Thyroid gland (tissue), 4 donors: ENCODE data around the gene PDGFRB.

ENCODE experiments used
- POLR2A ChIP-seq, 2 donors: fragments of 450-650 bp; IDR thresholded peaks; one replicate each; pipeline ENCODE4 v1.6.1; 2017; ENCODE audit warnings: antibody characterized with exemption in 2 of 2, mild to moderate bottlenecking in 2 of 2, moderate library complexity in 1 of 2
- TF ChIP-seq, protein P1 (sequence below), 6 experiments: fragments of 200-600 bp in 3 of 6; fragments of 450-650 bp in 3 of 6; sonication (generic) in 3 of 6; IDR thresholded peaks; one replicate each; pipeline ENCODE4 v1.5.1; 2016 to 2019; ENCODE audit warnings: antibody characterized with exemption in 6 of 6, mild to moderate bottlenecking in 2 of 6, inconsistent platforms in 1 of 6, moderate library complexity in 1 of 6

GRCh38 chr5:150164211-150164980 lies 8.8 kb upstream of the PDGFRB start:
- TF ChIP-seq POLR2A (IDR thresholded peaks at IDR 0.05), result no peak
- TF ChIP-seq, protein P1, sequence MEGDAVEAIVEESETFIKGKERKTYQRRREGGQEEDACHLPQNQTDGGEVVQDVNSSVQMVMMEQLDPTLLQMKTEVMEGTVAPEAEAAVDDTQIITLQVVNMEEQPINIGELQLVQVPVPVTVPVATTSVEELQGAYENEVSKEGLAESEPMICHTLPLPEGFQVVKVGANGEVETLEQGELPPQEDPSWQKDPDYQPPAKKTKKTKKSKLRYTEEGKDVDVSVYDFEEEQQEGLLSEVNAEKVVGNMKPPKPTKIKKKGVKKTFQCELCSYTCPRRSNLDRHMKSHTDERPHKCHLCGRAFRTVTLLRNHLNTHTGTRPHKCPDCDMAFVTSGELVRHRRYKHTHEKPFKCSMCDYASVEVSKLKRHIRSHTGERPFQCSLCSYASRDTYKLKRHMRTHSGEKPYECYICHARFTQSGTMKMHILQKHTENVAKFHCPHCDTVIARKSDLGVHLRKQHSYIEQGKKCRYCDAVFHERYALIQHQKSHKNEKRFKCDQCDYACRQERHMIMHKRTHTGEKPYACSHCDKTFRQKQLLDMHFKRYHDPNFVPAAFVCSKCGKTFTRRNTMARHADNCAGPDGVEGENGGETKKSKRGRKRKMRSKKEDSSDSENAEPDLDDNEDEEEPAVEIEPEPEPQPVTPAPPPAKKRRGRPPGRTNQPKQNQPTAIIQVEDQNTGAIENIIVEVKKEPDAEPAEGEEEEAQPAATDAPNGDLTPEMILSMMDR (IDR thresholded peaks at IDR 0.05), result no peak
